T-helper 1 cell (primary cell): ENCODE data around the gene TBC1D30.
"Not testable (repeated sequence)": the region's sequence is repeated elsewhere in the genome, so short reads cannot be mapped to it uniquely, and the experiment has no call there.

Source experiments
- DNase-seq, 5 donors: peaks; one replicate each; pipeline ENCODE4 v3.0.0-alpha.2; 2012 to 2020

TBC1D30 gene

DNA sequence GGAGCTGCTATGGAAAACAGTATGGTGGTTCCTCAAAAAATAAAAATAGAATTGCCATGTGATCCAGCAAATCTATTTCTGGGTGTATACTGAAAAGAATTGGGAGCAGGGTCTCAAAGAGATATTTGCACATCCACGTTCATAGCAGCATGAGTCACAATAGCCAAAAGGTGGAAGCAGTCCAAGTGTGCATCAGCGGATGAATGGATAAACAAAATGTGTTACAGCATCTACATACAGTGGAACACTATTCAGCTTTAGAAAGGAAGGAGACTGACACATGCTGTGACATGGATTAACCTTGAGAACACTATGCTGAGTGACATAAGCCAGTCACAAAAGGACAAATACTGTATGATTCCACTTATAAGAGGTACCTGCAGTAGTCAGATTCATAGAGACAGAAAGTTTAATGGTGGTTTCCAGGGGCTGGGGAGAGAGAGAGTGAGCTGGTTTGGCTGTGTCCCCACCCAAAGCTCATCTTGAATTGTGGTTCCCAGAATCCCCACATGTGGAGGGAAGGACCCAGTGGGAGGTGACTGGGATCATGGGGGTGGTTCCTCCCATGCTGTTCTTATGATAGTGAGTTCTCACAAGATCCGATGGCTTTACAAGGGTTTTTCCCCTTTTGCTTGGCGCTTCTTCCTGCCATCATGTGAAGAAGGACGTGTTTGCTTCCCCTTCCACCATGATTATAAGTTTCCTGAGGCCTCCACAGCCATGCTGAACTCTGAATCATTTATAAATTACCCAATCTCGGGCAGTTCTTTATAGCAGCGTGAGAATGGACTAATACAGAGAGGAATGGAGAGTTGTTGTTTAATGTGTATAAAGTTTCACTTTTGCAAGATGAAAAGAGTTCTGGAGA, 17.6 kb upstream of the TBC1D30 start:
- DNase-seq: no peak

- DNase-seq: no peak
Observed at GRCh38 chr12:64808110-64808509, 16.3 kb upstream of the TBC1D30 start.

- DNase-seq: no peak
Observed at GRCh38 chr12:64810831-64811230, 13.6 kb upstream of the TBC1D30 start.

DNA sequence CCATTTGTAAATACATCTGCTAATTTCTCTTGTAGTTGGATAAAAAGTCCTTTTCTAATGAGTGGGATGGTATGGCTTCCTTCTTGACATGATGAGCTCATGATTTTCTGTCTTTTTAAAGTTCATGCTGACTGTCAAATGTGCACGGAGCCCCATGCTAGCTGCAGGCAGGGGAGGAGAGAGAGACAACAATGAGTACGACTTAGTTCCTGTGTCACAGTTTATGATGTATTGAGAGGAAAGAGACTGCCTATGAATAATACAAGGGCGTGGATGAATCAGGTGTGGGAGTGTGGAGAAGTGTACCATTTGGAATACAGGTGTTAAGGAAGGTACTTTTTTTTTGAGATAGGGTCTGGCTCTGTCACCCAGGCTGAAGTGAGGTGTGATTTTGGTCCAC, 10.7 kb upstream of the TBC1D30 start:
- DNase-seq: no peak

DNA sequence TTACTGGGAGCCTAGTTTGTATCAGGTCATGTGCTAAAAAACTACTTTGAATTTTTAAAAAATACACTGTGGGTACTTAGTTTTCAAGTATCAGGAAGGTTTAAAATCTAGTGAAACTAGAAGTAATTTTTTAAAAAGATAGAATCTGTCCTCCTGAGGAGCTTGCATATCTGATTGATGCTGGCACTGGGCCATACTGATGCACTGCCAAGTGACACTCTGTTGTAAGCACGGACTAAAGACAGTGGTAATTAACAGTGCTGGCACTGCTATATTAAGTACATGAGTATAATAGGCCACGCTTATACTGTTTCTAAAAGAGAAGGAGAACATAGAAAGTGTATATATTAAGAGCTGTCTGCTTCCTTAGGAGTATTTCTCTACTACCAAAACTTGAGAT, 10.0 kb upstream of the TBC1D30 start:
- DNase-seq: no peak

DNA sequence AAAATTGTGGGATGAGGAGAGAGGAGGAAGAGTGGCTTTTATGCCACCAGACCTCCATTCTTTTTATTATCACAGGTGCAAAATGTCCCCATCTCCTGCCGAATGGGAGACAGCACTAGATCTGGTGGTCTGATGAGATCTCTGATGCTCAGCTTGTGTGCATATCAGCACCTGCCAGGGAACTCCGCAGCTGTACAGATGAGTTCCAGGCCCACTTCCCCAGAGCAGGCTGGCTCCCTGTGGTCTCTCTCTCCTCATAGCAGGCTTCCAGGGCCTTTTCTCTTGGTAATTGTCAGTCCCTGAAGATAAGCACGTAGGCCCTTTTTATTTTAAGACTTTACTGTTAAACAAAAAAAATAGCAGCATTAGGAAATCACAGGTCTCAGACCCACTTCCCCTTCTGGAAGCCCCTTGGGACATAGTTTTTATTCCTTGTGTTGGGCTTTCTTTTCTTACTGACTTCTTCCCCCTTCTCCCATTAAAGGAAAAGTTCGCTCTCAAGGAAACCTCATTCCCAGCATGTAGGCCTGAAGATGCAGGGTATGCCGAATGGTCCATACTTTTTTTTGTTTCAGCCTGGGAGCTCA, 4.5 kb upstream of the TBC1D30 start:
- DNase-seq: no peak

DNA sequence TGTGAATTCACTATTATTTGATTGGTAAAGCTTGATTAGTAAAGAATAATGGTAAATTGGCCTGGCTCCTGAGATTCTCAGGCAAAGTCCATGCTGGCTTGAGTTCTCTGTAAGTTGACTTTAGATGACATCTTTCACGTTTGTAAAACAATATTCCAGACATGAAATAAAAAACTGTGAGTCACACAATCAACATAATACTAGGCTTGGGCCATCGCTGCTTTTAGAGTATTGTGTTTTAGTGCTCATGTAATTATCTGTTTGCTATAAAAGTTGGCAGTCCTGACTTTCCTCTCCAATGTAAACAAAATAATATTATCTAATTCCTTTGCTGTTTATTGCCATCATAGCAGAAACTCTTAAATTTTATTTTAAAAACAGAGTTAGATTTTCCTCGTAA, 3.9 kb upstream of the TBC1D30 start:
- DNase-seq: no peak

GRCh38 chr12:64821116-64821630, 3.3 kb upstream of the TBC1D30 start:
- DNase-seq: no peak

DNA sequence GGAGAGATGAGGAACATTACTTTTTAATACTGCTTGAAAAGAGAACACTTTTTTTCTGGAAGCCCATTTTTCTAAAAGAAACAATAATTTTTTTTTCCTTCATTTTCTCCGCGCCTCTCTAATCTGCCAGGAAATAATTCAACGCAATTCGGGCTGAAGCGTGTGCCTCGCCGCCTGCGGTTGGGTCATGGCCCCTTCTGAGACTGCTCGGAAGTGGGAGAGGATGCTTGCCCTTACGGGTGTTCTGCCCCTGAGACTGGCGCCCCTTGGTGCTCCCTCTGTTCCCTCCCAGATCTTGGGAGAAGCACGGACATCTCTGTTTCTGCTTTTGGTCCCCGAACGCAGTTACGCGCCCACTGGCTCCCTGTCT, 332 bp upstream of the TBC1D30 start:
- DNase-seq: no peak

- no peak for DNase-seq
Observed at GRCh38 chr12:64825143-64826021, 935 bp downstream of the TBC1D30 start.

- DNase-seq: peak in 3 of 5 donors; percentile 3 to 32 (median 23)
Observed at GRCh38 chr12:64826234-64826633, 1.8 kb downstream of the TBC1D30 start.

DNA sequence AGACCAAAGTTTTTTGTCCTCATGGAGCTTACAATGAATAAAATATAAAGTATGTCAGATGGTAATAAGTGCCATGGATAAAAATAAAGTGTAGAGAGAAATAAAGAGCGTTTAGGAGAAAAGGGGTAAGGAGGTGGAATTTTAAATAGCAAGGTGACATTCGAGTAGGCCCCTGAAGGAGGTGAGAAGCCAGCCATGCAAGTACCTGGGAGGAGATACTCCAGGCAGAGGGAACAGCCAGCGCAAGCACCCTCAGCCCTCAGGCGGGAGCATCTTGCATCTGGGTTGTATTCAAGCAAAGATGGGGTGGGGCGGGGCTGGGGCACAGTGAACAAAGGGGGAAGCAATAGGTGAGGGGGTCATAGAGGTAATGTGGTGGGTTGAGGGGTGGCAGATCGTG, 4.3 kb downstream of the TBC1D30 start:
- DNase-seq: no peak

DNA sequence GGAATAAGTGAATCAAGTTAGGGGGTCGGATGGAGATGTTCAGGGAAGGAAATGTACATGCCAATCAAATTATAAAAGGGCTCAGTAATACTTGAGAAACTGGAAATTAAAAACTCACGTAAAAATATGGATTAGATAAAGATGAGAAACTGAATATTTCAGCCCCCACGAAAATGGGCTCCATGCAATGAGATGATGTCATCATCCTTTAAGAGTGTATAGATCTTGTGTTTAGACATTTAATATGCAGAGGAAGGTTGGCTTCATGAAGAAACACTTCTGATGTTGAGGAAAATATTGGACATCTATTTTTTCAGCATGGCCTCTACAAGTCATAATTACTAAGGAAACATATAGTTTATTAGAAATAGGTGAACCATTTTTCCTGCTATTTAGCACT, 9.5 kb downstream of the TBC1D30 start:
- no peak for DNase-seq

DNA sequence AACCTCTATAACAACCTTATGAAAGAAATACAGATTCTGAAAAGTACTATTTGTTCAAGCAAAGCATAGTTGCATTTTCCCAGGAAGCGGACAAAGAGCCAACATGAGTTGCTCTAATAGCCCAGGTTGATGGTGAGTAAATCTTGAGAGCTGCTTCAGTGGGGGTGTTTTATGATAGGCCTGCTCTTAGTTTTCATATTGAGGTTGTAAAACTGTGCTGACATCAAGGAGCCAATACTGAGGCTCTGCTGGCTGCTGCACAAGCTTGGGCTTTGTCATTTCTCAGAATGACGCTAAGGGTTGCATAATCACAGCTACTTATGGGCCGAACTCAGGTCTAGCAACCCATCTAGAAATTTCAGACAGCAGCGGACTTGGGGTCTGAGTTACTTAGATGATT, 11.5 kb downstream of the TBC1D30 start:
- DNase-seq: no peak

DNA sequence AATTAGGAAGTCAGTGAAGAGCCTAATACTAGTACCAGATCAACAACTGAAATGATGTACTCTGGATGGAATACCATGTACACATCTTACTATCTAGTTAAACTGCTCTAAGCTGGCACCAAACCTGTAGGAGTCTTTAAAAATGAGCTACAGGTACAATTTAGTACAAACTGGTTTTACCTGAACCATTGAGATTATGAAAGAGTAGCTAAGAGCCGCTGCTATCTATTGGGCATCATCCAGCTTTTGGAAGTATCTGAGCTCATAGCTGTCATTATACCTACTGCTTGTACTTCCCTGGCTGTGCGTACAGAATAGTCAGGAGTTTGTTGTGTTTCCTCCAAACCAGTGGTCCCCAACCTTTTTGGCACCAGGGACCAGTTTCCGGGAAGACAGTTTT, 12.4 kb downstream of the TBC1D30 start:
- no peak for DNase-seq

DNA sequence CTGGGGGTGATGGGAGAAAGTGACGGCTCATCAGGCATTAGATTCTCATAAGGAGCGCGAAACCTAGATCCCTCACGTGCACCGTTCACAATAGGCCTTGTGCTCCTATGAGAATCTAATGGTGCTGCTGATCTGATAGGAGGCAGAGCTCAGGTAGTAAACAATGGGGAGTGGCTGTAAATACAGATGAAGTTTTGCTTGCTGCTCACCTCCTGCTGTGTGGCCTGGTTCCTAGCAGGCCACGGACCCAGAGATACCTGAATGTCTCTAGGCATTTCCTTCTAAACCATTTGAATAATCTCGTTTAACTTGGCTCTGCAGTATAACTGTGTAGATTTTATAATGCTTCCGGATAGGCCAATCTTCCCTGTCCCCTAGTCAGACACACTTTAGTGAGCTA, 13.0 kb downstream of the TBC1D30 start:
- no peak for DNase-seq

GRCh38 chr12:64840119-64840518, 15.7 kb downstream of the TBC1D30 start:
- no peak for DNase-seq

DNA sequence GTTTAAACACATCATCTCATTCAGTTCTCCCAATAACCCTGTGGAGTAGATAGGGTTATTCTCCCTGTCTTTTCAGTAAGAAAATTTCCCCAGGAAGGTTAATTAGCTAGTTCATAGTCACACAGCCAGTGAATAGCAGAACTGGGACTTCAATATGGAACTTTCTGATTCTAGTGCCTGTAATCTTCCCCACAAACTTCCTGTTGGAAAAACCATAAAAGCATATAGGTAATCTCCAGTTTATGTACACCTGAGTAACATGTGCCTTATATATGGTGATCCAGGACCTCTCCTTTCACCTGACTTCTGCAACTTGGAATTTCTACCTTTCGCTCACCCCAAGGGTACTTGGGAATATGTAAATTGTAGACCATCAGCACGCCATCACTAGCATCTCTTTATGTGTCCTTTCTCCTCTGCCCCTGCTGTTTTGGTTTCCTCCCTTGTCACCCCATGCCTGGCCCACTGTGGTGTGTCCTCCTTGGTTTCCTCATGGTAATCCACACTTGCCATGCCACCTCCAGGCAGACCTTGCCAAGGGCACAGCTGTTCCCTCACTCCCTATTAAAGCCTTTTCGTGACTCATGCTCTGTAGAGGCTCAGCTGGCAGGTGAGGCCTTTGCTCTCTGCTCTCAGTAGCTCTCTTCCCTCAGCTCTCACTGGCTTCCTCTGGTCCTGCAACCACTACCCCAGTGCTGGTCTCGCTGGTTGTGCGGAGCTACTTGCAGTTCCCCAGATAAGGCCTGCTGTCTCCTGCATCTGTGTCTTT, 16.7 kb downstream of the TBC1D30 start:
- no peak for DNase-seq

GRCh38 chr12:64848409-64848808, 24.0 kb downstream of the TBC1D30 start:
- DNase-seq: not testable (repeated sequence)

- no peak for DNase-seq
Observed at GRCh38 chr12:64858882-64859605, 34.6 kb downstream of the TBC1D30 start.

- DNase-seq: no peak
Observed at GRCh38 chr12:64860446-64860998, 36.1 kb downstream of the TBC1D30 start.

GRCh38 chr12:64864319-64864718, 39.9 kb downstream of the TBC1D30 start:
- DNase-seq: no peak
